CD4-positive, alpha-beta memory T cell (primary cell): ENCODE results near the gene ADGRV1. TPM values are rescaled to one million over a fixed set of nuclear protein-coding genes. Genes with fewer than 3 reads are reported as not detected.
"Not testable (repeated sequence)": the region's sequence is repeated elsewhere in the genome, so short reads cannot be mapped to it uniquely, and the experiment has no call there.

Experiments
- CTCF ChIA-PET: fragments of 350-600 bp; sonication (Branson Sonifier 250); formaldehyde crosslinking; loops from one replicate; lab custom pipeline; 2021; ENCODE audit warnings: inconsistent platforms; ENCODE audit not compliant: partially characterized antibody; lab: Charles Lee
- POLR2A ChIA-PET: fragments of 350-600 bp; sonication (Branson Sonifier 250); formaldehyde crosslinking; loops from one replicate; lab custom pipeline; 2021; ENCODE audit not compliant: partially characterized antibody; lab: Charles Lee
- DNase-seq, 5 donors: peaks; one replicate each; pipeline versions ENCODE4 v3.0.0 to v3.0.0-alpha.2; 2020 to 2022; ENCODE audit warnings: mixed read lengths in 1 of 5
- H3K27ac ChIP-seq: one replicate; pipeline ENCODE4 v1.7.0; 2013; ENCODE audit warnings: low read depth, low read length
- H3K27me3 ChIP-seq: 2 replicates; pipeline ENCODE4 v1.7.0; 2013; ENCODE audit warnings: mild to moderate bottlenecking, low read length, moderate library complexity; ENCODE audit not compliant: insufficient read depth
- H3K36me3 ChIP-seq: 2 replicates; pipeline ENCODE4 v1.7.0; 2013; ENCODE audit warnings: mild to moderate bottlenecking, low read length, moderate library complexity; ENCODE audit not compliant: insufficient read depth
- H3K4me1 ChIP-seq: 2 replicates; pipeline ENCODE4 v1.7.0; 2013; ENCODE audit warnings: mild to moderate bottlenecking, low read length, moderate library complexity; ENCODE audit not compliant: insufficient read depth
- H3K4me3 ChIP-seq, 2 donors: one replicate each; pipeline ENCODE4 v1.7.0; 2013; ENCODE audit warnings: low read length in 2 of 2, mild to moderate bottlenecking in 1 of 2
- H3K9me3 ChIP-seq, 2 donors: one replicate each; pipeline ENCODE4 v1.7.0; 2013; ENCODE audit warnings: low read length in 2 of 2, control low read depth in 1 of 2; ENCODE audit not compliant: control insufficient read depth in 1 of 2
- H3K27ac Mint-ChIP-seq, 7 donors: one replicate each; pipeline ENCODE4 v1.8.0; 2020 to 2021; ENCODE audit warnings: mixed read lengths in 7 of 7, mild to moderate bottlenecking in 6 of 7, inconsistent platforms in 3 of 7, moderate library complexity in 3 of 7
- H3K27me3 Mint-ChIP-seq, 2 donors: one replicate each; pipeline ENCODE4 v1.8.0; 2020 to 2021; ENCODE audit warnings: mixed read lengths in 2 of 2
- H3K36me3 Mint-ChIP-seq, 2 donors: one replicate each; pipeline ENCODE4 v1.8.0; 2020 to 2021; ENCODE audit warnings: mixed read lengths in 2 of 2, inconsistent platforms in 1 of 2, mild to moderate bottlenecking in 1 of 2
- H3K4me1 Mint-ChIP-seq, 4 donors: one replicate each; pipeline ENCODE4 v1.8.0; 2020 to 2021; ENCODE audit warnings: mixed read lengths in 4 of 4, mild to moderate bottlenecking in 1 of 4
- H3K4me3 Mint-ChIP-seq, 8 donors: one replicate each; pipeline ENCODE4 v1.8.0; 2020 to 2021; ENCODE audit warnings: mixed read lengths in 8 of 8, mild to moderate bottlenecking in 7 of 8, moderate library complexity in 6 of 8, inconsistent platforms in 3 of 8
- H3K9me3 Mint-ChIP-seq, 8 donors: one replicate each; pipeline ENCODE4 v1.8.0; 2020 to 2021; ENCODE audit warnings: mixed read lengths in 8 of 8, mild to moderate bottlenecking in 5 of 8, inconsistent platforms in 3 of 8, moderate library complexity in 1 of 8
- intact Hi-C: fragments of 100-400 bp; cut with micrococcal nuclease; formaldehyde crosslinking; loops from one replicate; pipeline ENCODE4 v1.15.1; 2023
- polyA plus RNA-seq, 2 donors: library from polyadenylated mRNA; unstranded; fragments of 300-500 nt; fragmentation: Illumina TruSeq; gene quantifications; one replicate each; pipeline ENCODE4 v1.2.3, GENCODE V29; 2021
- total RNA-seq, 2 experiments: library from RNA; stranded (reverse); gene quantifications; one replicate each; pipeline ENCODE4 v1.2.3, GENCODE V29; 2021

ADGRV1 gene
- total and polyA plus RNA-seq, 4 experiments from 2014 or later = 0.09 to 0.22 TPM; not detected in 2

- DNase-seq = no peak
- peaks cover 5% of the 10 kb centered on the region in 2 donors for H3K27me3 Mint-ChIP-seq
- H3K4me1 ChIP-seq = no peaks in the 10 kb centered on the region
These were observed 442.1 kb downstream of the ADGRV1 start for GRCh38 chr5:91000743-91001142.

GRCh38 chr5:91006713-91007112 lies 448.1 kb downstream of the ADGRV1 start:
- Mint-ChIP-seq H3K4me3 (no peak overlapping the region), H3K27ac (no peak overlapping the region)
- H3K9me3 ChIP-seq = no peaks in the 10 kb centered on the region

More at GRCh38 chr5:91000743-91001142, 442.1 kb downstream of the ADGRV1 start:
- Histone ChIP-seq H3K36me3 (no peaks in the 10 kb centered on the region), H3K9me3 (no peaks in the 10 kb centered on the region), H3K27me3 (no peaks in the 10 kb centered on the region), H3K4me3 (no peak overlapping the region), H3K27ac (no peak overlapping the region)
- intact Hi-C loops = no loop called here
- ChIA-PET POLR2A (no interaction called here), CTCF (interaction anchor here (0.7 kb wide), 1 partner anchor 14 kb away, joined by 4 read pairs; no protein-coding TSS in a partner anchor)
- no peaks in the 10 kb centered on the region for H3K36me3 Mint-ChIP-seq
- H3K27ac Mint-ChIP-seq = no peak overlapping the region
- no peak overlapping the region for H3K4me3 Mint-ChIP-seq
- no peaks in the 10 kb centered on the region for H3K4me1 Mint-ChIP-seq
- peaks cover 0 to 9% (median 1%) of the 10 kb centered on the region in 8 donors for H3K9me3 Mint-ChIP-seq

GRCh38 chr5:91007251-91007650 lies 448.7 kb downstream of the ADGRV1 start:
- peaks cover 3 to 9% of the 10 kb centered on the region in 2 donors for H3K27me3 Mint-ChIP-seq
- intact Hi-C loops = no loop called here
- CTCF ChIA-PET = no interaction called here
- POLR2A ChIA-PET = no interaction called here
- H3K27ac Mint-ChIP-seq = no peak overlapping the region
- no peak for DNase-seq
- H3K36me3 Mint-ChIP-seq = no peaks in the 10 kb centered on the region
- no peak overlapping the region for H3K4me3 Mint-ChIP-seq
- H3K4me1 Mint-ChIP-seq = no peaks in the 10 kb centered on the region
- Histone ChIP-seq H3K4me3 (no peak overlapping the region), H3K4me1 (no peaks in the 10 kb centered on the region), H3K27me3 (no peaks in the 10 kb centered on the region), H3K9me3 (no peaks in the 10 kb centered on the region), H3K36me3 (no peaks in the 10 kb centered on the region), H3K27ac (no peak overlapping the region)
- no peaks in the 10 kb centered on the region for H3K9me3 Mint-ChIP-seq

More at GRCh38 chr5:91006713-91007112, 448.1 kb downstream of the ADGRV1 start:
- H3K4me1 ChIP-seq = no peaks in the 10 kb centered on the region
- CTCF ChIA-PET = no interaction called here
- H3K27ac ChIP-seq = no peak overlapping the region
- H3K36me3 ChIP-seq = no peaks in the 10 kb centered on the region
- intact Hi-C loops = no loop called here
- POLR2A ChIA-PET = no interaction called here
- Mint-ChIP-seq H3K27me3 (peaks cover 3 to 9% of the 10 kb centered on the region in 2 donors), H3K4me1 (no peaks in the 10 kb centered on the region), H3K36me3 (no peaks in the 10 kb centered on the region), H3K9me3 (no peaks in the 10 kb centered on the region)
- DNase-seq = no peak
- H3K27me3 ChIP-seq = no peaks in the 10 kb centered on the region
- no peak overlapping the region for H3K4me3 ChIP-seq

- Histone ChIP-seq H3K36me3 (no peaks in the 10 kb centered on the region), H3K4me1 (no peaks in the 10 kb centered on the region), H3K9me3 (no peaks in the 10 kb centered on the region), H3K27me3 (no peaks in the 10 kb centered on the region), H3K27ac (no peak overlapping the region), H3K4me3 (no peak overlapping the region)
- CTCF ChIA-PET = interaction anchor here (0.6 kb wide), 1 partner anchor 966 kb away, joined by 3 read pairs; no protein-coding TSS in a partner anchor
- intact Hi-C loops = no loop called here
- Mint-ChIP-seq H3K27me3 (peaks cover 3 to 9% of the 10 kb centered on the region in 2 donors), H3K4me3 (no peak overlapping the region), H3K27ac (no peak overlapping the region), H3K9me3 (no peaks in the 10 kb centered on the region), H3K4me1 (no peaks in the 10 kb centered on the region), H3K36me3 (no peaks in the 10 kb centered on the region)
- POLR2A ChIA-PET = no interaction called here
- DNase-seq = no peak
These were observed 449.3 kb downstream of the ADGRV1 start for GRCh38 chr5:91007780-91008402.

- H3K27ac Mint-ChIP-seq = no peak overlapping the region
- H3K27ac ChIP-seq = no peak overlapping the region
- H3K36me3 ChIP-seq = no peaks in the 10 kb centered on the region
- no peaks in the 10 kb centered on the region for H3K4me1 ChIP-seq
- POLR2A ChIA-PET = no interaction called here
- H3K9me3 Mint-ChIP-seq = peaks cover under 1 to 5% (median 3%) of the 10 kb centered on the region in 8 donors
- H3K4me1 Mint-ChIP-seq = no peaks in the 10 kb centered on the region
- CTCF ChIA-PET = no interaction called here
- DNase-seq = no peak
- peaks cover 4 to 5% of the 10 kb centered on the region in 2 donors for H3K27me3 Mint-ChIP-seq
- H3K4me3 Mint-ChIP-seq = no peak overlapping the region
- intact Hi-C loops = no loop called here
- H3K9me3 ChIP-seq = no peaks in the 10 kb centered on the region
- H3K4me3 ChIP-seq = no peak overlapping the region
- no peaks in the 10 kb centered on the region for H3K36me3 Mint-ChIP-seq
- H3K27me3 ChIP-seq = no peaks in the 10 kb centered on the region
These were observed 451.5 kb downstream of the ADGRV1 start for GRCh38 chr5:91010090-91010489.

GRCh38 chr5:91011029-91011428 lies 452.4 kb downstream of the ADGRV1 start:
- Mint-ChIP-seq H3K36me3 (no peaks in the 10 kb centered on the region), H3K9me3 (peaks cover 3 to 9% (median 3%) of the 10 kb centered on the region in 8 donors), H3K27me3 (peaks cover 6% of the 10 kb centered on the region in 2 donors), H3K27ac (no peak overlapping the region), H3K4me3 (no peak overlapping the region), H3K4me1 (no peaks in the 10 kb centered on the region)
- no peaks in the 10 kb centered on the region for H3K9me3 ChIP-seq
- H3K4me1 ChIP-seq = no peaks in the 10 kb centered on the region
- no peaks in the 10 kb centered on the region for H3K27me3 ChIP-seq
- DNase-seq = no peak
- H3K27ac ChIP-seq = no peak overlapping the region
- H3K36me3 ChIP-seq = no peaks in the 10 kb centered on the region
- H3K4me3 ChIP-seq = no peak overlapping the region
- CTCF ChIA-PET = no interaction called here
- intact Hi-C loops = no loop called here
- POLR2A ChIA-PET = no interaction called here

- H3K27ac ChIP-seq, H3K27me3 ChIP-seq, H3K9me3 ChIP-seq, H3K27me3 Mint-ChIP-seq, H3K4me3 Mint-ChIP-seq, H3K9me3 Mint-ChIP-seq, H3K27ac Mint-ChIP-seq, DNase-seq, H3K36me3 Mint-ChIP-seq, H3K4me1 ChIP-seq, H3K4me1 Mint-ChIP-seq, H3K36me3 ChIP-seq, intact Hi-C loops, H3K4me3 ChIP-seq, POLR2A ChIA-PET: not testable (repeated sequence)
- CTCF ChIA-PET = interaction anchor here (1.4 kb wide), 1 partner anchor 8 kb away, joined by 3 read pairs; no protein-coding TSS in a partner anchor
These were observed 454.3 kb downstream of the ADGRV1 start for GRCh38 chr5:91012867-91013266.
